ENCODE measurements around the gene DEDD. TPM values are rescaled to one million over a fixed set of nuclear protein-coding genes. Genes with fewer than 3 reads are reported as not detected.
A peak's percentile ranks its signal among the peaks of the same experiment; 100 is the strongest.

Gene DEDD, protein sequence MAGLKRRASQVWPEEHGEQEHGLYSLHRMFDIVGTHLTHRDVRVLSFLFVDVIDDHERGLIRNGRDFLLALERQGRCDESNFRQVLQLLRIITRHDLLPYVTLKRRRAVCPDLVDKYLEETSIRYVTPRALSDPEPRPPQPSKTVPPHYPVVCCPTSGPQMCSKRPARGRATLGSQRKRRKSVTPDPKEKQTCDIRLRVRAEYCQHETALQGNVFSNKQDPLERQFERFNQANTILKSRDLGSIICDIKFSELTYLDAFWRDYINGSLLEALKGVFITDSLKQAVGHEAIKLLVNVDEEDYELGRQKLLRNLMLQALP
- 43.1 and 45.0 TPM in 2 replicates for polyA plus RNA-seq (2012; rRNA removed)
- 26.8 and 37.1 TPM in 2 replicates for polyA plus RNA-seq (2012; cell fraction: cytosol; rRNA removed)
- polyA plus RNA-seq (2012; cell fraction: nucleus; rRNA removed): 60.8 and 63.8 TPM in 2 replicates

DNA sequence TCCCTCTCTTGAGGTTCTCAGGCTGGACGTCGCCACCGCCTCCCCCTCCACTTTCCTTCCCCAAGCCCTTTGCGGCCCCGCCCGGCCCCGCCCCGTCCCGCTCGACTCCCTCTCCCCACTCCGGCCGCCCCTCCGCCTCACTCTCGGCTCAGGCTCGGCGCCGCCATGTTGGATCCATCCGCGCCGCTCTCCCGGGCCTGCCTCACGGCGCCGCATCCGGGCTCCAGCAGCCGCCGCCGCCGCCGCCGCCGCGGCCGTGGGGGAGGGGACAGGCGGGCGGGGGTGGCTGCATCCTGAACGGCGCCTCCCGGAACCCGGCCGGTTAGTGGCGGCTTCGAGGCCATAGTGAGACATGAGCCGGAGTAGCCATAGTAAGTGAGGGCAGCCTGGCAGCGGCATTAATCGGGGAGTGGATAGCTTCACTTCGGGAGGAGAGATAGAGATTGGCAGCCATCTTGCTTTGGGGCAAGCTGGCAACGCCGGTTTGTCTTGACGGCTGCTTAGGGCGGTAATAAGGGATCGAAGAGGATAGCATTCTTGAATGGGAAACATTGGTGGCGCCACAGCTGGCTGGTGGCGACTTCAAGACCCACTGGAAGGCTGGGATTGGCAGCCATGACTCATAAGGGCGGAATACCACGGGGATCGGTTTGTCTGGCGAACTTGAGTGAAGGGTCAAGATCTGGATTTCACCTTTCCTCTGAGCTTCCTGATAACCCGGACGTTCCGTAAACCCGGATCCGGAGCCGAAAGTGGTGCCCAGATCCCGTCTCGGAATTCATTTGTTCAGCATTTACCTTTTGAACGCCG is at the start of gene DEDD:
Gene DEDD, minus strand, starts transcription at position 258 of the 810 bp plus-strand sequence. CDS start 8,205 bp downstream, outside the sequence.
- peak; percentile 94 for DNase-seq
- Histone ChIP-seq H3K27ac (ENCODE audit: low read depth in 2 of 2, low read length in 1 of 2) (peak within 1 kb of the TSS; percentile 91 to 96), H4K20me1 (ENCODE audit: insufficient read depth) (no peaks in the 10 kb centered on the region), H3F3A (replicated peaks; ENCODE audit: insufficient read depth) (peaks cover 13% of the 10 kb centered on the region), H2AFZ (ENCODE audit: low read depth) (peak within 1 kb of the TSS; percentile 91), H3K4me1 (ENCODE audit: control insufficient read depth in 1 of 2, insufficient read depth in 2 of 2, low read depth in 1 of 2, low read length in 1 of 2) (peaks cover 5 to 13% of the 10 kb centered on the region in 2 experiments; a peak in 3 of 4 replicates), H3K4me3 (ENCODE audit: low read depth in 2 of 2, low read length in 1 of 2) (peak within 1 kb of the TSS; percentile 54 to 74), H3K36me3 (replicated peaks in 1 of 2; ENCODE audit: control insufficient read depth in 1 of 2, insufficient read depth in 2 of 2, low read length in 1 of 2) (peaks cover 23 to 29% of the 10 kb centered on the region in 2 experiments), H3K79me2 (ENCODE audit: insufficient read depth) (peaks cover 64% of the 10 kb centered on the region), H3K4me2 (peak within 1 kb of the TSS; percentile 73), H3K9ac (peak within 1 kb of the TSS; percentile 89), H3K9me3 (no peaks in the 10 kb centered on the region), H3K27me3 (ENCODE audit: insufficient read depth) (no peaks in the 10 kb centered on the region), H3K9me2 (no peaks in the 10 kb centered on the region)
- POLR2A ChIA-PET: interaction anchor here (0.9 to 1.8 kb wide), 8 partner anchors 11 to 135 kb away, joined by 3 to 12 read pairs (median 4); partner anchors contain the start of genes NIT1, PFDN2, PPOX and UFC1
- CTCF ChIA-PET: interaction anchor here (0.8 to 5.0 kb wide), 8 partner anchors 11 to 143 kb away, joined by 3 to 21 read pairs (median 4); no protein-coding TSS in a partner anchor
- WGBS (ENCODE audit: low lambda C conversion rate): under 1% methylated on average over 38 of the region's 68 CpGs
- TF ChIP-seq FOXJ3 (CRISPR knock-in tag; IDR thresholded peaks at IDR 0.05): no peak
- 0 out of 2 replicates have a peak, but pooled peaks have one; percentile 33 for TF ChIP-seq JUND (IDR thresholded peaks at IDR 0.05)
- TF ChIP-seq, protein P1, sequence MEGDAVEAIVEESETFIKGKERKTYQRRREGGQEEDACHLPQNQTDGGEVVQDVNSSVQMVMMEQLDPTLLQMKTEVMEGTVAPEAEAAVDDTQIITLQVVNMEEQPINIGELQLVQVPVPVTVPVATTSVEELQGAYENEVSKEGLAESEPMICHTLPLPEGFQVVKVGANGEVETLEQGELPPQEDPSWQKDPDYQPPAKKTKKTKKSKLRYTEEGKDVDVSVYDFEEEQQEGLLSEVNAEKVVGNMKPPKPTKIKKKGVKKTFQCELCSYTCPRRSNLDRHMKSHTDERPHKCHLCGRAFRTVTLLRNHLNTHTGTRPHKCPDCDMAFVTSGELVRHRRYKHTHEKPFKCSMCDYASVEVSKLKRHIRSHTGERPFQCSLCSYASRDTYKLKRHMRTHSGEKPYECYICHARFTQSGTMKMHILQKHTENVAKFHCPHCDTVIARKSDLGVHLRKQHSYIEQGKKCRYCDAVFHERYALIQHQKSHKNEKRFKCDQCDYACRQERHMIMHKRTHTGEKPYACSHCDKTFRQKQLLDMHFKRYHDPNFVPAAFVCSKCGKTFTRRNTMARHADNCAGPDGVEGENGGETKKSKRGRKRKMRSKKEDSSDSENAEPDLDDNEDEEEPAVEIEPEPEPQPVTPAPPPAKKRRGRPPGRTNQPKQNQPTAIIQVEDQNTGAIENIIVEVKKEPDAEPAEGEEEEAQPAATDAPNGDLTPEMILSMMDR (IDR thresholded peaks at IDR 0.05): no peak
- TF ChIP-seq, protein P2, sequence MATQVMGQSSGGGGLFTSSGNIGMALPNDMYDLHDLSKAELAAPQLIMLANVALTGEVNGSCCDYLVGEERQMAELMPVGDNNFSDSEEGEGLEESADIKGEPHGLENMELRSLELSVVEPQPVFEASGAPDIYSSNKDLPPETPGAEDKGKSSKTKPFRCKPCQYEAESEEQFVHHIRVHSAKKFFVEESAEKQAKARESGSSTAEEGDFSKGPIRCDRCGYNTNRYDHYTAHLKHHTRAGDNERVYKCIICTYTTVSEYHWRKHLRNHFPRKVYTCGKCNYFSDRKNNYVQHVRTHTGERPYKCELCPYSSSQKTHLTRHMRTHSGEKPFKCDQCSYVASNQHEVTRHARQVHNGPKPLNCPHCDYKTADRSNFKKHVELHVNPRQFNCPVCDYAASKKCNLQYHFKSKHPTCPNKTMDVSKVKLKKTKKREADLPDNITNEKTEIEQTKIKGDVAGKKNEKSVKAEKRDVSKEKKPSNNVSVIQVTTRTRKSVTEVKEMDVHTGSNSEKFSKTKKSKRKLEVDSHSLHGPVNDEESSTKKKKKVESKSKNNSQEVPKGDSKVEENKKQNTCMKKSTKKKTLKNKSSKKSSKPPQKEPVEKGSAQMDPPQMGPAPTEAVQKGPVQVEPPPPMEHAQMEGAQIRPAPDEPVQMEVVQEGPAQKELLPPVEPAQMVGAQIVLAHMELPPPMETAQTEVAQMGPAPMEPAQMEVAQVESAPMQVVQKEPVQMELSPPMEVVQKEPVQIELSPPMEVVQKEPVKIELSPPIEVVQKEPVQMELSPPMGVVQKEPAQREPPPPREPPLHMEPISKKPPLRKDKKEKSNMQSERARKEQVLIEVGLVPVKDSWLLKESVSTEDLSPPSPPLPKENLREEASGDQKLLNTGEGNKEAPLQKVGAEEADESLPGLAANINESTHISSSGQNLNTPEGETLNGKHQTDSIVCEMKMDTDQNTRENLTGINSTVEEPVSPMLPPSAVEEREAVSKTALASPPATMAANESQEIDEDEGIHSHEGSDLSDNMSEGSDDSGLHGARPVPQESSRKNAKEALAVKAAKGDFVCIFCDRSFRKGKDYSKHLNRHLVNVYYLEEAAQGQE (IDR thresholded peaks at IDR 0.05; ENCODE audit: low read depth, low read length): no peak
- TF ChIP-seq, protein P3, sequence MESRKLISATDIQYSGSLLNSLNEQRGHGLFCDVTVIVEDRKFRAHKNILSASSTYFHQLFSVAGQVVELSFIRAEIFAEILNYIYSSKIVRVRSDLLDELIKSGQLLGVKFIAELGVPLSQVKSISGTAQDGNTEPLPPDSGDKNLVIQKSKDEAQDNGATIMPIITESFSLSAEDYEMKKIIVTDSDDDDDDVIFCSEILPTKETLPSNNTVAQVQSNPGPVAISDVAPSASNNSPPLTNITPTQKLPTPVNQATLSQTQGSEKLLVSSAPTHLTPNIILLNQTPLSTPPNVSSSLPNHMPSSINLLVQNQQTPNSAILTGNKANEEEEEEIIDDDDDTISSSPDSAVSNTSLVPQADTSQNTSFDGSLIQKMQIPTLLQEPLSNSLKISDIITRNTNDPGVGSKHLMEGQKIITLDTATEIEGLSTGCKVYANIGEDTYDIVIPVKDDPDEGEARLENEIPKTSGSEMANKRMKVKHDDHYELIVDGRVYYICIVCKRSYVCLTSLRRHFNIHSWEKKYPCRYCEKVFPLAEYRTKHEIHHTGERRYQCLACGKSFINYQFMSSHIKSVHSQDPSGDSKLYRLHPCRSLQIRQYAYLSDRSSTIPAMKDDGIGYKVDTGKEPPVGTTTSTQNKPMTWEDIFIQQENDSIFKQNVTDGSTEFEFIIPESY (IDR thresholded peaks at IDR 0.05; ENCODE audit: borderline replicate concordance, low read depth): no peak
- no peak; the same call in 1 of the 2 replicates for TF ChIP-seq TCF12 (IDR thresholded peaks at IDR 0.05)
- no peak for TF ChIP-seq NFIC (IDR thresholded peaks at IDR 0.05; ENCODE audit: borderline replicate concordance)
- no peak for TF ChIP-seq RFX5 (IDR thresholded peaks at IDR 0.05; ENCODE audit: low read length)
- no peak for TF ChIP-seq GATA2 (CRISPR knock-in tag; IDR thresholded peaks at IDR 0.05)
- no peak for TF ChIP-seq NRF1 (IDR thresholded peaks at IDR 0.05; ENCODE audit: low read depth, low read length)
- TF ChIP-seq POLR2AphosphoS5 (IDR thresholded peaks at IDR 0.05; ENCODE audit: low read depth, low read length): peak; percentile 68
- TF ChIP-seq RAD21 (IDR thresholded peaks at IDR 0.05; ENCODE audit: low read length): no peak
- TF ChIP-seq, protein P4, sequence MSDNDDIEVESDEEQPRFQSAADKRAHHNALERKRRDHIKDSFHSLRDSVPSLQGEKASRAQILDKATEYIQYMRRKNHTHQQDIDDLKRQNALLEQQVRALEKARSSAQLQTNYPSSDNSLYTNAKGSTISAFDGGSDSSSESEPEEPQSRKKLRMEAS (IDR thresholded peaks at IDR 0.05; ENCODE audit: low read depth): no peak
- no peak for TF ChIP-seq SMC3 (IDR thresholded peaks at IDR 0.05; ENCODE audit: low read depth, low read length)
- no peak for TF ChIP-seq FOXM1 (IDR thresholded peaks at IDR 0.05; ENCODE audit: low read depth)
- TF ChIP-seq GABPA (IDR thresholded peaks at IDR 0.05; ENCODE audit: low read depth): peak; percentile 75
- TF ChIP-seq MEF2A (IDR thresholded peaks at IDR 0.05; ENCODE audit: borderline replicate concordance, low read depth): no peak
- no peak for TF ChIP-seq CHD2 (IDR thresholded peaks at IDR 0.05; ENCODE audit: low read length, partially characterized antibody)
- peak; percentile 82 for TF ChIP-seq ELF1 (IDR thresholded peaks at IDR 0.05)
- peak in 1 of 2 experiments; percentile 44; a peak in 1 of 4 replicates for TF ChIP-seq EP300 (IDR thresholded peaks at IDR 0.05; ENCODE audit: borderline replicate concordance in 1 of 2, low read depth in 1 of 2, low read length in 1 of 2)
- no peak for TF ChIP-seq TEAD4 (IDR thresholded peaks at IDR 0.05; ENCODE audit: borderline replicate concordance, insufficient read depth)
- peak; percentile 59; the same call in 1 of the 2 replicates for TF ChIP-seq MXI1 (IDR thresholded peaks at IDR 0.05; ENCODE audit: low read depth, low read length)
- TF ChIP-seq, protein P5, sequence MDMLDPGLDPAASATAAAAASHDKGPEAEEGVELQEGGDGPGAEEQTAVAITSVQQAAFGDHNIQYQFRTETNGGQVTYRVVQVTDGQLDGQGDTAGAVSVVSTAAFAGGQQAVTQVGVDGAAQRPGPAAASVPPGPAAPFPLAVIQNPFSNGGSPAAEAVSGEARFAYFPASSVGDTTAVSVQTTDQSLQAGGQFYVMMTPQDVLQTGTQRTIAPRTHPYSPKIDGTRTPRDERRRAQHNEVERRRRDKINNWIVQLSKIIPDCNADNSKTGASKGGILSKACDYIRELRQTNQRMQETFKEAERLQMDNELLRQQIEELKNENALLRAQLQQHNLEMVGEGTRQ (IDR thresholded peaks at IDR 0.05; ENCODE audit: borderline replicate concordance, low read depth, low read length): no peak
